Sigmoid colon (tissue), 7 donors: ENCODE results near the gene ZMIZ1. TPM values are rescaled to one million over a fixed set of nuclear protein-coding genes. Genes with fewer than 3 reads are reported as not detected.

Experiments
- DNase-seq: peaks from one replicate; pipeline ENCODE4 v3.0.0-alpha.2; 2019
- H3K27ac ChIP-seq, 4 donors: fragments of 200-600 bp; sonication (generic); one replicate each; pipeline ENCODE4 v1.5.1; 2016 to 2019; ENCODE audit warnings: mild to moderate bottlenecking in 1 of 4
- H3K27me3 ChIP-seq, 3 donors: fragments of 200-600 bp; sonication (generic); one replicate each; pipeline ENCODE4 v1.5.1; 2019; ENCODE audit warnings: mild to moderate bottlenecking in 1 of 3
- H3K36me3 ChIP-seq, 4 donors: fragments of 200-600 bp; sonication (generic); one replicate each; pipeline ENCODE4 v1.5.1; 2016 to 2019
- H3K4me1 ChIP-seq, 4 donors: fragments of 200-600 bp; sonication (generic); one replicate each; pipeline ENCODE4 v1.5.1; 2017 to 2019
- H3K4me3 ChIP-seq, 4 donors: fragments of 200-600 bp; sonication (generic); one replicate each; pipeline ENCODE4 v1.5.1; 2017 to 2019; ENCODE audit warnings: mild to moderate bottlenecking in 2 of 4, moderate library complexity in 1 of 4
- H3K9me3 ChIP-seq, 4 donors: fragments of 200-600 bp in 3 of 4; sonication (generic) in 3 of 4; one replicate each; pipeline versions ENCODE4 v1.5.1 to v1.6.1; 2013 to 2019
- EP300 ChIP-seq, 4 donors: sonication (generic); formaldehyde crosslinking; IDR thresholded peaks; one replicate each; pipeline ENCODE4 v1.6.1; 2017; ENCODE audit warnings: antibody characterized with exemption in 4 of 4
- POLR2A ChIP-seq, 2 donors: fragments of 450-650 bp; IDR thresholded peaks; one replicate each; pipeline ENCODE4 v1.6.1; 2016; ENCODE audit warnings: antibody characterized with exemption in 2 of 2, mild to moderate bottlenecking in 2 of 2, moderate library complexity in 2 of 2
- POLR2AphosphoS5 ChIP-seq, 4 donors: sonication (generic); formaldehyde crosslinking; IDR thresholded peaks; one replicate each; pipeline ENCODE4 v1.6.1; 2017; ENCODE audit warnings: antibody characterized with exemption in 4 of 4
- WGBS, 2 donors: extraction: QIAGEN DNeasy Blood & Tissue Kit; methylation state at CpG; one replicate each; pipeline ENCODE4 v1.1.7; 2013; 5-methylcytosine and 5-hydroxymethylcytosine counted together
- intact Hi-C: fragments of 100-400 bp; cut with DNase I; formaldehyde crosslinking; loops from one replicate; pipeline ENCODE4 v1.15.1; 2023
- polyA plus RNA-seq, 3 donors: library from polyadenylated mRNA; stranded (reverse); fragments of 200-250 nt; gene quantifications; one replicate each; pipeline ENCODE4 v1.2.3, GENCODE V29; 2013
- total RNA-seq, 4 donors: library from RNA; depleted of rRNA; stranded (reverse); fragments of >200 nt; gene quantifications; one replicate each; pipeline ENCODE4 v1.1.0, GENCODE V29; 2016
- TF ChIP-seq, protein P1 (sequence below), 4 experiments: fragments of 450-650 bp in 3 of 4; fragments of 200-600 bp in 1 of 4; IDR thresholded peaks; one replicate each; pipeline ENCODE4 v1.5.1; 2016 to 2019; ENCODE audit warnings: antibody characterized with exemption in 4 of 4, mild to moderate bottlenecking in 3 of 4, moderate library complexity in 2 of 4
- donor health status: healthy with polysubstance abuse.
- donor health status: Bipolar disorder and iron deficiency.
- donor health status: healthy.

Gene ZMIZ1
- total and polyA plus RNA-seq, 7 donors = 17.4 to 49.3 (median 31.5) TPM

DNA sequence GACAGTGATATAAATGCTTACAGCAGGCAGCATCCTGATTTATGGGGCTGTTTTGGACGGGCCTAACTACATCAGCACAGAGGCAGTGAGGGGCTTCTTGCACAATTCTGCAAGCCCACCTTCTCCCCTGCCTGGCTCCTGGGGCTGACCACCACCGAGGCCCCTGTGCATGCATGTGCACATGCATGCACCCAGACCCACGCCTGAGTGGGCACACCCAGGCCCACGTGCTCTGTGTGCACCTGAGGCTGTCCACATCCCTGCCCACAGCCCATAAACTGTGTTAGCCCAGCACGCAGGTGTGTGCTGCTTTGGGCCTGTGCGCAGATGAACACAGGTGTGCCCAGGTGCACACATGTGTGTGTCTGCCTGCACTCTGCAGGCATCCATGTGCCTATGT, 40.0 kb downstream of the ZMIZ1 start:
- Histone ChIP-seq H3K4me3 (no peak overlapping the region), H3K4me1 (peaks cover 0 to 100% (median 84%) of the 10 kb centered on the region in 4 donors), H3K36me3 (peaks cover 0 to 9% (median 4%) of the 10 kb centered on the region in 4 donors), H3K9me3 (no peaks in the 10 kb centered on the region), H3K27me3 (no peaks in the 10 kb centered on the region), H3K27ac (peak overlapping the region in 2 of 4 donors; percentile 87 to 94)
- no peak for TF ChIP-seq POLR2A (IDR thresholded peaks at IDR 0.05)
- TF ChIP-seq POLR2AphosphoS5 (IDR thresholded peaks at IDR 0.05) = no peak
- TF ChIP-seq EP300 (IDR thresholded peaks at IDR 0.05) = no peak
- TF ChIP-seq, protein P1, sequence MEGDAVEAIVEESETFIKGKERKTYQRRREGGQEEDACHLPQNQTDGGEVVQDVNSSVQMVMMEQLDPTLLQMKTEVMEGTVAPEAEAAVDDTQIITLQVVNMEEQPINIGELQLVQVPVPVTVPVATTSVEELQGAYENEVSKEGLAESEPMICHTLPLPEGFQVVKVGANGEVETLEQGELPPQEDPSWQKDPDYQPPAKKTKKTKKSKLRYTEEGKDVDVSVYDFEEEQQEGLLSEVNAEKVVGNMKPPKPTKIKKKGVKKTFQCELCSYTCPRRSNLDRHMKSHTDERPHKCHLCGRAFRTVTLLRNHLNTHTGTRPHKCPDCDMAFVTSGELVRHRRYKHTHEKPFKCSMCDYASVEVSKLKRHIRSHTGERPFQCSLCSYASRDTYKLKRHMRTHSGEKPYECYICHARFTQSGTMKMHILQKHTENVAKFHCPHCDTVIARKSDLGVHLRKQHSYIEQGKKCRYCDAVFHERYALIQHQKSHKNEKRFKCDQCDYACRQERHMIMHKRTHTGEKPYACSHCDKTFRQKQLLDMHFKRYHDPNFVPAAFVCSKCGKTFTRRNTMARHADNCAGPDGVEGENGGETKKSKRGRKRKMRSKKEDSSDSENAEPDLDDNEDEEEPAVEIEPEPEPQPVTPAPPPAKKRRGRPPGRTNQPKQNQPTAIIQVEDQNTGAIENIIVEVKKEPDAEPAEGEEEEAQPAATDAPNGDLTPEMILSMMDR (IDR thresholded peaks at IDR 0.05) = no peak
- 30 to 61% methylated on average over 6 of the region's 6 CpGs for WGBS, 2 donors
- DNase-seq = no peak
- intact Hi-C loops = no loop called here

DNA sequence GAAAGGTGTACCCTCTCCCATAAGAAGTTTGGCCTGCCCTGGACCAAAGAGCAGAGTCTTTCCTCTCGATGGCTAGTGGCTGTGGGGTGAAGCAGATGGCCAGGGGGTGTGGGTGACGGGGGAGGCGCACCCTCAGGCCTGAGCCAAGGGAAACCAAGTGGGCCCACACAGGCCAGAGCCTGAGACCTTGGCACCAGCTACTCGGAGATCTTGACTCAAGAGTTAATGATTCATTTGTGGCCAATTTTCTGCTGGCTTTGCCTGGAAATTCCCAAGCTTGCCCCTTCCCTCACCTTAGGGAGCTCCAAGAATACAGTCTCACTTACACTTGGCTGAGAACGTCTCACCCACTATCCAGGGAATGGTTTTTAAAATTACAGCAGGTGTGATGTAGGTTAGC, 42.7 kb downstream of the ZMIZ1 start:
- Histone ChIP-seq H3K4me1 (peaks cover 0 to 100% (median 87%) of the 10 kb centered on the region in 4 donors), H3K27ac (peak overlapping the region; percentile 78 to 94 (median 87)), H3K9me3 (no peaks in the 10 kb centered on the region), H3K36me3 (peaks cover 0 to 9% (median 4%) of the 10 kb centered on the region in 4 donors), H3K27me3 (no peaks in the 10 kb centered on the region), H3K4me3 (no peak overlapping the region)
- no peak for DNase-seq
- TF ChIP-seq EP300 (IDR thresholded peaks at IDR 0.05) = no peak
- no peak for TF ChIP-seq POLR2AphosphoS5 (IDR thresholded peaks at IDR 0.05)
- TF ChIP-seq, protein P1 (IDR thresholded peaks at IDR 0.05) = no peak
- TF ChIP-seq POLR2A (IDR thresholded peaks at IDR 0.05) = no peak
- 18 to 64% methylated on average over 5 of the region's 5 CpGs for WGBS, 2 donors
- intact Hi-C loops = loop anchor here (5.0 kb wide), 1 partner anchor 36 kb away; no protein-coding TSS in a partner anchor

DNA sequence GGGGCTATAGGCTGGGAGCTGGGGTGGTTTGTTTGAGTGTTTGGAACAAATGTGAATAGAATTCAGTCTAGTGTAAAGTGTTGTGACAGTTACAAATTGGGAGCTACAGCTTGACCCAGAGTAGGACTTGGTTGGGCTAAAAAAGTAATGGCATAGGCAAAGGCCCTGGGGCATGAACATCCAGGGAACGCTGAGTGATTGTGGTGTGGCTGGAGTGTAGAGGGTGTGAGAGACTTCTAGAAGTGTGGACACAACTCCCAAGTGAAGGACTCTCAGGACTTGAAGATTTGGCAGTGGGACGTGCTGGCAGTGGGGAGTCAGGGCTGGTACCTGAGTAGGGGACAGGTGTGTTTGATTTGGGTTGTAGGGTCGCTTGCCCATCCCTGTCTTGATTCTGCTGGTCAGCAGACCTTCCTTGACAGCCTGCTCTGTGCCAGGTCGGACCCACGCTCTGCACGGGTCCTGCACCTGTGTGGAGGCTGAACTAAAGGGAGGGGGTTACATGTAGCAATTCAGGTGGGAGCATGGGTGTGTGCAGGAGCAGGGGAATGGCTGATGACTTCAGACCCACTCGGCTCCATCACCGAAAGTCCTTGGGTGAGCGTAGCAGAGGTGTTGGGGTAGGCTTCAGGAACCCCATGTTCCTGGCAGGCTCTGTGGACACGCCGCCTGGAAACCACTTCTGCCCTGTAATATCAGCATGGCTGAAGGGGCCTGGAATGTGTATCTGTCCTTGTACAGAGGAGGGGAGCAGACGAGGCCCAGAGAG, 43.3 kb downstream of the ZMIZ1 start:
- intact Hi-C loops = loop anchor here (5.0 kb wide), 1 partner anchor 35 kb away; no protein-coding TSS in a partner anchor
- peak overlapping the region; percentile 78 to 94 (median 87) for H3K27ac ChIP-seq
- peak; percentile 93 for DNase-seq

DNA sequence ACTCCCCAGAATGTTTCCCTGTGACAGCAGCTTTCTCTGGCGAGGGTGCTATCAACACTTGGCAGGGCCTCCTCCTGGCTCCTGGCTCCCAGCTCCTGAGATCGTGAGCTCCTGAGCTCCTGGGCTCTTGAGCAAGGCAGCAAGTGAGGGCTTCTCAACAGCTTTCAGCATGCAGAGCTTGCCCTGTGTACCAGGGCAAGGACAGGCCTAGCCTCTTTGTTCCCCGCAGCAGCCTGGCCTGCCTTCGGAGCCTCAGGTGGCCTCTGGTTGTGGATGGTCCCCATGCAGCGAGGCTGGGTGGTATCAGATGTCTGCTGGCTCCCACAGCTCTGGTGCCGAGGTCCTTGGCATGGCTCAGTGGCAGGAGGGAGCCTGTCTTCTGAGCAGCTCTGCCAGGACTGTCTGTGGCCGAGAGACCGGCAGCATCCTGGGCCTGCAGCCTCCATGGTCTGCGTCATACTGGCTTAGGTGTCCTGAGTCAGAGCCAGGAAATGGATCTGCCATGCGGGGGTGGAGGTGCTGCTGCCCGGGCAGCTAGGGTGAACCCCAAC, 44.2 kb downstream of the ZMIZ1 start:
- no peaks in the 10 kb centered on the region for H3K27me3 ChIP-seq
- H3K9me3 ChIP-seq = no peaks in the 10 kb centered on the region
- H3K4me1 ChIP-seq = peaks cover 0 to 100% (median 87%) of the 10 kb centered on the region in 4 donors
- H3K36me3 ChIP-seq = peaks cover 0 to 9% (median 4%) of the 10 kb centered on the region in 4 donors
- no peak overlapping the region for H3K4me3 ChIP-seq
- peak; percentile 91 for DNase-seq
- intact Hi-C loops = loop anchor here (1.0 to 5.0 kb wide), 2 partner anchors 34 to 42 kb away; no protein-coding TSS in a partner anchor
- TF ChIP-seq, protein P1 (IDR thresholded peaks at IDR 0.05) = no peak
- TF ChIP-seq POLR2AphosphoS5 (IDR thresholded peaks at IDR 0.05) (peak; percentile 40 to 58 (median 50)), EP300 (IDR thresholded peaks at IDR 0.05) (peak in 2 of 4 donors; percentile 3 to 73)
- 67 to 74% methylated on average over 11 of the region's 11 CpGs for WGBS, 2 donors
- H3K27ac ChIP-seq = peak overlapping the region; percentile 78 to 94 (median 87)

More for the DNA sequence above, 43.3 kb downstream of the ZMIZ1 start:
- no peaks in the 10 kb centered on the region for H3K9me3 ChIP-seq
- no peaks in the 10 kb centered on the region for H3K27me3 ChIP-seq
- H3K36me3 ChIP-seq = peaks cover 0 to 9% (median 4%) of the 10 kb centered on the region in 4 donors
- WGBS, 2 donors = 79 to 88% methylated on average over 12 of the region's 12 CpGs
- peaks cover 0 to 100% (median 87%) of the 10 kb centered on the region in 4 donors for H3K4me1 ChIP-seq
- no peak overlapping the region for H3K4me3 ChIP-seq
- peak; percentile 76 to 92 (median 85) for TF ChIP-seq POLR2AphosphoS5 (IDR thresholded peaks at IDR 0.05)
- TF ChIP-seq EP300 (IDR thresholded peaks at IDR 0.05) = peak in 3 of 4 donors; percentile 86 to 96 (median 90)
- TF ChIP-seq POLR2A (IDR thresholded peaks at IDR 0.05) = no peak
- TF ChIP-seq, protein P1 (IDR thresholded peaks at IDR 0.05) = no peak
